ENCODE results near the gene MT1B. TPM values are rescaled to one million over a fixed set of nuclear protein-coding genes. Genes with fewer than 3 reads are reported as not detected.

Gene MT1B
- polyA plus RNA-seq, 1 of the 3 experiments (the other 2 are of a cell fraction), result not detected

- H3K36me3 ChIP-seq (replicated peaks in 1 of 2; ENCODE audit: control insufficient read depth in 1 of 2, insufficient read depth in 2 of 2, low read length in 1 of 2), result no peaks in the 10 kb centered on the region
- ChIA-PET POLR2A (no interaction called here), CTCF (interaction anchor here (1.3 to 1.8 kb wide), 2 partner anchors 20 to 120 kb away, joined by 3 to 4 read pairs; no protein-coding TSS in a partner anchor)
- no peaks in the 10 kb centered on the region for H3K79me2 ChIP-seq (ENCODE audit: insufficient read depth)
- H3K4me2 ChIP-seq, result no peak within 1 kb of the TSS
- H3K4me1 ChIP-seq (ENCODE audit: control insufficient read depth in 1 of 2, insufficient read depth in 2 of 2, low read depth in 1 of 2, low read length in 1 of 2), result no peaks in the 10 kb centered on the region; a peak in 1 of 4 replicates
- H3K9me3 ChIP-seq, result no peaks in the 10 kb centered on the region
- H4K20me1 ChIP-seq (ENCODE audit: insufficient read depth), result no peaks in the 10 kb centered on the region
- no peak within 1 kb of the TSS for H3K4me3 ChIP-seq (ENCODE audit: low read depth in 2 of 2, low read length in 1 of 2)
- H3F3A ChIP-seq (replicated peaks; ENCODE audit: insufficient read depth), result no peaks in the 10 kb centered on the region
- H3K27me3 ChIP-seq (ENCODE audit: insufficient read depth), result peaks cover 44% of the 10 kb centered on the region
- no peak within 1 kb of the TSS for H3K27ac ChIP-seq (ENCODE audit: low read depth in 2 of 2, low read length in 1 of 2)
- no peak for TF ChIP-seq EZH2phosphoT487 (IDR thresholded peaks at IDR 0.05; ENCODE audit: borderline replicate concordance, low read depth)
- no peak for TF ChIP-seq RAD21 (IDR thresholded peaks at IDR 0.05; ENCODE audit: low read length)
- TF ChIP-seq MEF2A (IDR thresholded peaks at IDR 0.05; ENCODE audit: borderline replicate concordance, low read depth), result no peak
- TF ChIP-seq TCF12 (IDR thresholded peaks at IDR 0.05), result no peak
- no peak for TF ChIP-seq TEAD4 (IDR thresholded peaks at IDR 0.05; ENCODE audit: borderline replicate concordance, insufficient read depth)
- no peak for TF ChIP-seq POLR2AphosphoS5 (IDR thresholded peaks at IDR 0.05; ENCODE audit: low read depth, low read length)
- TF ChIP-seq ELF1 (IDR thresholded peaks at IDR 0.05), result no peak
- TF ChIP-seq GABPA (IDR thresholded peaks at IDR 0.05; ENCODE audit: low read depth), result no peak
- TF ChIP-seq, protein P1, sequence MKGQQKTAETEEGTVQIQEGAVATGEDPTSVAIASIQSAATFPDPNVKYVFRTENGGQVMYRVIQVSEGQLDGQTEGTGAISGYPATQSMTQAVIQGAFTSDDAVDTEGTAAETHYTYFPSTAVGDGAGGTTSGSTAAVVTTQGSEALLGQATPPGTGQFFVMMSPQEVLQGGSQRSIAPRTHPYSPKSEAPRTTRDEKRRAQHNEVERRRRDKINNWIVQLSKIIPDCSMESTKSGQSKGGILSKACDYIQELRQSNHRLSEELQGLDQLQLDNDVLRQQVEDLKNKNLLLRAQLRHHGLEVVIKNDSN (IDR thresholded peaks at IDR 0.05; ENCODE audit: borderline replicate concordance, low read depth), result no peak
- no peak for TF ChIP-seq FOXJ3 (CRISPR knock-in tag; IDR thresholded peaks at IDR 0.05)
- TF ChIP-seq GATA2 (CRISPR knock-in tag; IDR thresholded peaks at IDR 0.05), result no peak
- WGBS (ENCODE audit: low lambda C conversion rate), result 54% methylated on average over 14 of the region's 38 CpGs
- no peak for DNase-seq
- H2AFZ ChIP-seq (ENCODE audit: low read depth), result no peak within 1 kb of the TSS
- H3K9ac ChIP-seq, result no peak within 1 kb of the TSS
- H3K9me2 ChIP-seq, result no peaks in the 10 kb centered on the region
Observed at GRCh38 chr16:56669005-56669839, 17.5 kb downstream of the MT1B start, which contains the start of gene MT1H. TSS of gene MT1H (plus strand) at chr16:56669814. CDS start at chr16:56669885, 71 bp downstream.

- H3K9me2 ChIP-seq, result no peaks in the 10 kb centered on the region
- H3K9ac ChIP-seq, result no peak overlapping the region
- peaks cover 42% of the 10 kb centered on the region for H3K27me3 ChIP-seq (ENCODE audit: insufficient read depth)
- H3K4me3 ChIP-seq (ENCODE audit: low read depth in 2 of 2, low read length in 1 of 2), result no peak overlapping the region
- ChIA-PET CTCF (interaction anchor here (1.8 kb wide), 1 partner anchor 19 kb away, joined by 4 read pairs; no protein-coding TSS in a partner anchor), POLR2A (interaction anchor here (0.7 kb wide), 1 partner anchor 78 kb away, joined by 3 read pairs; no protein-coding TSS in a partner anchor)
- 50% methylated on average over 18 of the region's 19 CpGs for WGBS (ENCODE audit: low lambda C conversion rate)
- no peaks in the 10 kb centered on the region for H3K36me3 ChIP-seq (replicated peaks in 1 of 2; ENCODE audit: control insufficient read depth in 1 of 2, insufficient read depth in 2 of 2, low read length in 1 of 2)
- H4K20me1 ChIP-seq (ENCODE audit: insufficient read depth), result no peaks in the 10 kb centered on the region
- H3K79me2 ChIP-seq (ENCODE audit: insufficient read depth), result no peaks in the 10 kb centered on the region
- no peak overlapping the region for H2AFZ ChIP-seq (ENCODE audit: low read depth)
- no peak overlapping the region for H3K27ac ChIP-seq (ENCODE audit: low read depth in 2 of 2, low read length in 1 of 2)
- no peak overlapping the region for H3K4me2 ChIP-seq
- H3K9me3 ChIP-seq, result no peaks in the 10 kb centered on the region
- no peak for TF ChIP-seq IRF3 (IDR thresholded peaks at IDR 0.05; ENCODE audit: low read depth, low read length)
- H3F3A ChIP-seq (replicated peaks; ENCODE audit: insufficient read depth), result no peaks in the 10 kb centered on the region
- DNase-seq, result no peak
- no peaks in the 10 kb centered on the region; a peak in 1 of 4 replicates for H3K4me1 ChIP-seq (ENCODE audit: control insufficient read depth in 1 of 2, insufficient read depth in 2 of 2, low read depth in 1 of 2, low read length in 1 of 2)
Observed at GRCh38 chr16:56669840-56670619, 18.3 kb downstream of the MT1B start.
